Globus pallidus (tissue), 1 donor: ENCODE results near the gene CDC16.

Experiments used
- DNase-seq: peaks from one replicate; pipeline ENCODE4 v3.0.0-alpha.2; 2015; ENCODE audit warnings: low spot score

Gene CDC16

DNA sequence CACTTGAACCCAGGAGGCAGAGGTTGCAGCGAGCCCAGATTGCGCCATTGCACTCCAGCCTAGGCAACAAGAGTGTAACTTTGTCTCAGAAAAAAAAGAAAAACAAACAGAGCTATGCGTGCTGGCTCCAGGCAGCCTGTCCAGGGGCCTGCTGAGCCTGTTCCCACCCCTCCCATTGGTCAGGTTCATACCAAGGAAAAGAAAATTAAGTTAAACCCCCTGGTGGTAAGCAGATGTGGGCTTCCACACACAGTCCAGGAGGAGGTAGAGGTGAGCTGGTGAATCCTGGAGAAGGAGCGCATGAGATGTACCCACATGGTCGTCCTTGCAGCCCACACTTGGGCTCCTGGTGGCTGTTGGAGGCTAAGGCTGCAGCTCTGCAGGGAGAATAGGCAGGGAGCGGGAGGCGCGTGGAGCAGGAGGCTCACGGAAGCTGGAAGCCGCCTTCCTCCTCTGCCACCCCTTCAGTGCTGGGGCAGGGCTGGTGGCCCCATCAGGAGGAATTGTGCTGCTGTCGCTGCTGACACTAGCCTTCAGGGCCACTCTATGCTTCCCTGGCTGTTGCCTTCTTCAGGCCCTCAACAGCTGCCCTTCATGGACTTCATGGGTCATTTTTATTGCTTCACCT lies 69.1 kb downstream of the CDC16 start:
- DNase-seq, result no peak

DNA sequence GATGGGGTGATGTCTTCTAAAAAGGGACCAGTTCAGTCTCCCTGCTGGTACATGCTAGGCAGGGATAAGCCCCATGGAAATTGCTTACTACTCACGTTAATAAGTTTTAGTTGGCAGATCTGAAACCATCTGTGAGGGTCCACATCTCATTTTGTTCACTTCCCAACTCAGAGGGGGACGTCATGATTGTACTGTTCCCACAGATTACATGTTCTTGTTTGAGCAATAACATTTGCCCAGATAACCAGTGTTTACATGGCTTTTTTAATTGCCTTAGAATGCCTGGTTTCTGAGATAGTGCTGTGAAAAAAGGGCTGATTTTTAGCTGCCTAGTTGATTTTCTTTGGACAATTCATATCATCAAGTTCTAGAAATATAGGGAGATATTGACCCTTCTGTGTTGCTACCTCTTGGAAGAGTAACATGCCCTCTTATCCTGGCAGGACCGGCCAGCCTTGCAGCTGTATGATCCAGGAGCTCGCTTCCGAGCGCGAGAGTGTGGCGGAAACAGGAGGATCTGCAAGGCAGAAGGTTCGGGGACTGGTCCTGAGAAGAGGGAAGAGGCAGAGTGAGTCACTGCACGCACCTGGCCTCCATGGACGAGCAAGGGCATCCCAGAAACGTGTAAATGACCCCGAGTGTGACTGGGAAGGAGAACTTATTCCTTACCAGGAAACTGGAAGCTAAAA lies 69.8 kb downstream of the CDC16 start:
- no peak for DNase-seq

DNA sequence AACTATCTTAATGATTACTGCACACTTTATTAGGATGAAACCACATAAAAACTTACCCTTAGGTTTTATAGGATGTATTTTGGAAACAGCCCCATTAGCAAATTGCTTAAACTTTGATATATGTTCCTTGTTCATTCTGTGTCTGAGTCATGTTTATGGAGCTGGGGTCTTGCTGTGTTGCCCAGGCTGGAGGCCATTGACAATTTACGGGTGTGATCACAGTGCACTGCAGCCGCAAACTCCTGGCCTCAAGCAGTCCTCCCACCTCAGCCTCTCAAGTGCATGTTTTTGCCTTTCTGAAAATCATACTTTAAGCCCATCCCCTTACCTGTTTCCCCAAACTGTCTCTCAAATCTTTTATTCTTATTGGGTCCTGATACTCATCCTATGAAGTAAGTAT lies 74.4 kb downstream of the CDC16 start:
- no peak for DNase-seq

DNA sequence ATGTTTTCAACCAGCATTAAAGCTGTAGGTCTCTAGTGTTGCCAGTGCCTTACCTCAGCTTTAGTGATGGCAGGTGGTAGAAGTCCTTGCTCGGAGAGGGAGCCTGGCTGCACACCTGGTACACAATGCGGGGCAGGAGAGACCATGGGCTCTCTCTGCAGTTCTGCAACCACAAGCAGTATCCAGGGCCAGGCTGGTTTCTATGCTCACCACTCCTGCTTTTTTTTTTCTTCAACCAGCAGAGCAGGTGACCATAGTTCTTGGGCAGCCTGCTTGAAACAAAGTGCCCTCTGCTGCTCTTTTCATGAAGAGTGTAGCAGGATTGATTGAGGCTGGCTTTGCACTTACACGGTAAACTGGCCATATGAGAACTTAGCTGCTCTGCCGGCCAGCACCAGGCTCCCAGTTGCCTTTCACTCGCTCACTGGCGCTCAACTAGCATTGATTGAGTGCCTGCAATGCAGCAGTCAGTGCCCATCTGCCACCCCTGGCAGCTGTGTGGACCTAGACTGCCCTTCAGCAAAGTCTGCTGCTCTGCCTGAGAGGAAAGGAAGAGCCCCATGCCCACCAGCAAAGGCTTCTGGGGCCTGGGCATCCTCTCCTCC lies 75.2 kb downstream of the CDC16 start:
- no peak for DNase-seq

DNA sequence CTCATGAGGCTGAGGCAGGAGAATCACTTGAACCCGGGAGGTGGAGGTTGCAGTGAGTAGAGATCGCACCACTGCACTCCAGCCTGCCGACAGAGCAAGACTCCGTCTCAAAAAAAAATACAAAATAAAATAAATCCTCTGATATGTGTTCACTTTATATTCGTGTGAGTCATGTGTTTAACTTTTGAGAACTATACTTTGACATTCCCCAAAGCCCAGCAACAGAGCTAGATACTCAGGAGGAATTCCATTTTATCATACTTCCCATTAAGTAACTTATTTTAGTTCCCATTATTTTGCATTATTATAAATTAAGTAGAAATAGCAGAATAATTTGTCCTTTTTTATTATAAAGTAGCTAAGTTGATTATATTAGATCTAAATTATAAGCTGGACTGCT lies 76.3 kb downstream of the CDC16 start:
- no peak for DNase-seq

DNA sequence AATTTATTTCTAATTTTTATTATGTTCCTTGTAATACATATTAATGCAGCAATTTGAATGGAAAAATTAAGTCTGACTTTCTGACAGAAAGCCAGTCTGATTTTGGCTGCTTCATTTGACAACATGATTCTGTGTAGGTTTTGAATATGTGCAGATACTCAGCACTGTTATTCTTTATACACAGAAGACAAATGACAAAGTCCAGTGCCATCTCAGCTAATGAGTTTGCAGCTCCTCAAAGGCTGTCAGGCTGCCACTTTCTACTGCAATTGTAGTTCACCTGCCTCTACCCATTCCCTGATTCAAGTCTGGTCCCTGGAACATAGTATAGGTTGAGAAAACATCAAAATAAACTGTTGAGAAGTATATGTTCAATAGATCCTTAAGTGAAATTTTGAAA lies 76.7 kb downstream of the CDC16 start:
- no peak for DNase-seq

DNA sequence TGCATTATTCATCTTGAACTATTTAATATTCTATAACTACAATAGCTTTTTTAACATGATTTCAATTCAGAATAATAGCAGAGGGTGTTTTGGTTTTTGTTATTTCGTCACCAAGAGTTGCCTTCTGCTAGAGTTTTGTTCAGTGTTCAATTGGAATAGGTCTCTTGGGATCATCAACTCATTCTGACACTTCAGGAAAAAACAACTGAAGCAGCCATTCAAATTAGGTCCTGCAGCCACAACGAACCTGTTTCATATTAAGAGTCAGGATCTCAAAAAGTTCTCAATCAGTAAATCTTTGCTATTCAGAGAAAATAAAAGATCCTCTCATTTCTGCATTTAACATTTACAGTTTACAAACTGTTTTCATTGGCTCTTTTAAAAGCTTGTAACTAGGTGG lies 77.2 kb downstream of the CDC16 start:
- DNase-seq, result no peak

DNA sequence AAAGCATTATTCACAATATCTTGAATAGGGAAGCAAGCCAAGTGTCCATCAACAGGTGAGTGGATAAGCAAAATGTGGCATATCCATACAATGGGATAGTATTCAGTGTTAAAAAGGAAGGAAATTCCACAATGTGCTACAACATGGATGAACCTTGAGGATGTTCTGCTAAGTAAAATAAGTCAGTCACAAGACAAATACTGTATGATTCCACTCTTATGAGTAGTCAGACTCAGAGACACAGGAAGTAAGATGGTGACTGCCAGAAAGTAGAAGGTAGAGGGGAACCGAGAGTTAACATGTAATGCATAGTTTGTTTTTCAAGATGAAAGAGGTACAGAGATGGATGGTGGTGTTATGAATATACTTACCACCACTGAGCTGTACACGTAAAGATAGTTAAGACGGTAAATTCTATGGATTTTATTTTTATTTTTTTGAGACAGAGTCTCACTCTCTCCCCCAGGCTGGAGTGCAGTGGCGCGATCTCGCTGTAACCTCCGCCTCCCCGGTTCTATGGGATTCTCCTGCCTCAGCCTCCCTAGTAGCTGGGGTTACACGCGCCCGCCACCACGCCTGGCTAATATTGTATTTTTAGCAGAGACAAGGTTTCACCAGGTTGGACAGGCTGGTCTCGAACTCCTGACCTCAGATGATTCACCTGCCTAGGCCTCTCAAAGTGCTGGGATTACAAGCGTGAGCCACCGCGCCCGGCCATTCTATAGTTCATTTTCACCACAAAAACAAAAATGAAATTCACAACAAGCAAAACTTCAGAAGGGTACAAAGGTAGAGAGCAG lies 78.6 kb downstream of the CDC16 start:
- DNase-seq, result no peak

DNA sequence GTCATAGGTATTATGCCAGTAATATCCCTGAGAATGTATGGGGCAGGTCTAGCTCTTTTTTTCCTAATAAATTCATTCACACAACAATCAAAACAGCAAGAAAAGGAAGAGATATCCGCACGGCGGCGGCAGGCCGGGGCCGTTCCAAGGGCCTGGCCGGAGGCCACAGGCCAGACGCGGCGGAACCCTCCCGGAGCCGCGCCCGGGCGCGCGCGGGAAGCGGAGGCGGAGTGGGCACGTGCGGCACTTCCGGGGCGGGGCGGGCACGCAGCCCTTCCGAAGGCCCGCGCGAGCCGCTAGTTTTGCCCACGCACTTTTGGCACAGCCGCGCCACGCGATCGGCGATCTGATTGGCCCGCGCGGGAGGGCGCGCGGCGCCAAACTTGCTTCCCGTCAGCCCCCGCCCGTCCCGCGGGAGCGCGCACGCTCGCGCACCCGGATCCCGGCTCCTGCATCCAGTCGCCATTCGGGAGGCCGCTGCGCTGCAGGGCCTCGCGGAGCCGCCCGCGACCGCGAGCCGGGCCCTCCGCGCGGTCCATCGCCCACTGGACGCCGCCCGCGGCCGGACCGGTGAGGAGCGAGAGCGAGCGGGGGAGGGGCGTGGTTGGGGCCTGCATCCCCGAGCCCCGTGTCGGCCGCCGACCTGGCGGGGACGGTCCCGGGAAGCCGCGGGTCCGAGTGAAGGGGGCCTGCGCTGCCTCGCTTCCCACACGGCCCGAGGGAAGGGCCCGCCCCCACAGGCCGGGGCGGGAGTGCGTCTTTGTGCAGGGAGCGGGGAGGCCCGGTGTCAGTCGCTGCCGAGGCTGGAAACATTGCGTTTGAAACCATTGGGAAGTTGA lies 79.6 kb downstream of the CDC16 start, which contains the start of gene CHAMP1:
CHAMP1 (plus strand) TSS at position 430 of the 839 bp plus-strand sequence. CDS start 9,340 bp downstream, outside the sequence.
- DNase-seq, result peak; percentile 93

DNA sequence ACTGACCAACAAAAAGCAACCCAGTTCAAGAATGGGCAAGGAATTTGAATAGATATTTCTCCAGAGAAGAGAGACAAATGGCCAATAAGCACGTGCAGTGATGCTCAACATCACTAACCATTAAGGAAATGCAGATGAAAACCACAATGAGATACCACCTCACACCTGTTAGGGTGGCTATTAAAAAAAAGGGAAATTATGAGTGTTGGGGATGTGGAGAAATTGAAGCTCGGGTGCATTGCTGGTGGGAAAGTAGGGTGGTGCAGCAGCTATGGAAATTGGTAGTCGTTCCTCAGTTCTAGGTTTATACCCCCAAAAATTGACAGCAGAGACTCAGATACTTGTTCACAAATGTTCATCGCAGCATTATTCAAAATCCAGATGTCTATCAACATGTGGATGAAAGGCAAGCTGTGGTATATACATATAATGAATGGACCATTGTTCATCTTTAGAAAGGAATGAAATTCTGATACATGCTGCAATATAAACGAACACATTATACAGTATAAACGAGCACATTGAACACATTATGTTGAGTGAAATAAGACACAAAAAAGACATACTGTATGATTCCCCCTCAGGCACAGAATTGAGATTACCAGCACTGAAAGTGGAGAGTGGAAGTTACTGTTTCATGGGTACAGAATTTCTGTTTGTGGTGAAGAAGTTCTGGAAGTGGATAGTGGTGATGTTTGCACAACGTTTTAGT lies 80.5 kb downstream of the CDC16 start:
- no peak for DNase-seq

DNA sequence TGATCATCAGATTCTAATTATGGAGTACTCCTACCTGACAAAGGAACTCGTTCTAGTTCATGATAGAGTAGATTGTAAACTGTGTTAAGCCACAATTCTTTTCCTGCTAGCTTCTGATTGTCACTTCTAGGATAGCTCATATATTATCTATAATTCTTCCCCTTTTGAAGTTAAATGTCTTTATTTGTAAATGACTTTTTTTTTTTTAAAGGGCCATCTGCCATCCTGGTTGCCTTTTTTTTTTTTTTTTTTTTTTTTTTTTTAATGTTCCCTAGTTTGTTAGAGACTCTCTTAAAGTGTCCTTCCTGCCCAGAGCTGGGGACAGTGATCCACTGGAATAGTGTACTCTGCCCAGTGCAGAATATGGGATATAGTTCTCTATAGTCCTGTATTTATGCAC lies 83.9 kb downstream of the CDC16 start:
- no peak for DNase-seq

DNA sequence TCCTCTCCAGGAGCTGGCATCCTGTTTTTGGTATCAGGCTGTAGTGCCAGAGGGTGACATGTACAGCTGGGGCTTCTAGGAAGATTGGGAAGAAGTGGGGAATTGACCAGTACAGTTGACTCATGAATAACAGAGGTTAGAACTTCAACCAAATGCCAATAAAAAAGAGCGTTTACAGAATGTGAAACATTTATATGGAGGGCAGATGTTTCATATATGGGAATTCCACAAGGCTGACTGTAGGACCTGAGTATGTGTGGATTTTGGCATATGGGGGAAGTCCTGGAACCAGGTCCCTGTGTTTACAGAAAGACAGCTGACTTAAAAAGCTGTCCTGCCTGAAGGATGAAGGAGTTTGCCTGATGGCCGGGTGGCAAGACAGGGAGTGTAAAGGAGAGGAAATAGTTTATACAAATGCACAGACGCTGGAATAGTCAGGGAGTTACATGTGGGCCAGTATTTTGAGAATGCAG lies 84.8 kb downstream of the CDC16 start:
- no peak for DNase-seq

DNA sequence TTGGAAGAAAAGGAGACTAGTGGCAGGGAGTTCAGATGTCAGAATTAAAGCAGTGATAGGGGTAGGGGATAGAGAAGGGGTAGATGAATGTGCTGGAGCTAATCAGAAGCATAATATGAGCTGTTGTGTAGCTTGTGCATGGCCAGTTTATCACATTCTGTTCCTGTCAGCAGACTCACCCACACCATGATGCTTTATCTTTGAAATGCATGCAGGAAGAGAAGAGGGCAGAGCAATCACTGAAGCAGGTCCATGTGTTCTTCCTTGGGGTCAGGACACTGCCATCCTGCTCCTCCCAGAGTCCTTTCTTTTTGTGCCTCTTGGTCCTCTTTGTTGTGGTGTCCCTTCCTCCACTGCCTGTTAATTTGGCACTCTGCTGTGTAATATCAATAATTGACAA lies 85.4 kb downstream of the CDC16 start:
- no peak for DNase-seq

DNA sequence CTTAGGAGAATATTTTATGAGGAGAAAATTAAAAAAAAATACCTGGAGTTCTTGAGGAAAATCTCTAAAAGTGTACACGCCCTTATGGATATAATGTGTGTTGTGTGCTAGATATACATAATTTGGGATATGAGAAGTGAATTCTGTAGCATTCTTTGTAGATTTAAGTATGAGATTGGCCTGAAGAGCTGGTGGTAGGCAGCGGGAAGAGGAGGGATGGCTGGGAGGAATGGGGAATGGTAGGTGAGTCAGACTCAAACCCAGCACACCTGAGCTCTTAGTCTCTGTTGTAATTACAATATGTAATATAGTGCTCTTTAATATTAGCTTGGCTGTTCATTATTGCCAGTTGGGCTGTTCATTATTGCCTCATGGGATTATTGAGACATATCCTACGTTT lies 86.6 kb downstream of the CDC16 start:
- DNase-seq, result no peak
